PFSK-1 (cell line): ENCODE results near the gene OR2A12.

Experiments used
- FOXP2 ChIP-seq: optimal IDR thresholded peaks from 2 replicates; pipeline ENCODE3; 2011; ENCODE audit warnings: borderline replicate concordance, control low read depth, inconsistent platforms; ENCODE audit not compliant: insufficient read depth; ENCODE audit errors: extremely low read length, extremely low read depth
- POLR2AphosphoS5 ChIP-seq: IDR thresholded peaks from 2 replicates; pipeline ENCODE4 v1.6.1; 2012; ENCODE audit warnings: low read depth, mild to moderate bottlenecking, control low read depth, low read length, moderate library complexity
- SIN3A ChIP-seq: IDR thresholded peaks from 2 replicates; pipeline ENCODE4 v1.6.1; 2012; ENCODE audit warnings: mild to moderate bottlenecking, low read length, moderate library complexity, borderline replicate concordance; ENCODE audit not compliant: insufficient read depth
- TAF1 ChIP-seq: IDR thresholded peaks from 2 replicates; pipeline ENCODE4 v1.6.1; 2012; ENCODE audit warnings: low read length, control low read depth, borderline replicate concordance; ENCODE audit not compliant: insufficient read depth
- TF ChIP-seq, protein P1 (sequence below), 2 experiments: IDR thresholded peaks; 2 replicates each; pipeline versions ENCODE4 v1.6.1 to v1.8.0; 2011 to 2012; ENCODE audit warnings: low read depth in 2 of 2, low read length in 2 of 2, control low read depth in 1 of 2, inconsistent platforms in 1 of 2, mild to moderate bottlenecking in 1 of 2, moderate library complexity in 1 of 2; ENCODE audit not compliant: insufficient read depth in 1 of 2

OR2A12 gene

DNA sequence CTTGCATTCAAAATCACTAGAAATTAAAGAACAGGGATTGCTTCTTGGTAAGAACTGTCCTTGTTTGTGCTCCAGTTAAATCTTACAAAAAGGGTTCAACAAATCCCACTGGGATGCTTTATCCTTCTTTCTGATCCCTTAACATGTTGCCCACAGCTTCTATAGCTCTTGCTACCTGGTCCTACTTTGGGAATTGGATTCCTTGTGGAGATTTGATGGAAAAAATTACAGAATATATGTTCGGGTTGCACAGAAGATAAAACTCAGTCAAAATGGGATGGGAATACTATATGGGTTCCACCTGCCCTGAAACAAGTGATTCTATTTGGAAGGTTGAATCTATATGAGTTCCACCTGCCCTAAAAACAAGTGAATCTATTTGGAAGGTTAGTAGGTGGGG lies 16.6 kb upstream of the OR2A12 start, which contains the start of gene OR2A25:
Gene OR2A25 (plus strand): TSS at position 301 of the 400 bp plus-strand sequence. CDS start 4,409 bp downstream, outside the sequence.
- TF ChIP-seq TAF1 (no peak), POLR2AphosphoS5 (no peak), SIN3A (no peak), FOXP2 (no peak)
- TF ChIP-seq, protein P1, sequence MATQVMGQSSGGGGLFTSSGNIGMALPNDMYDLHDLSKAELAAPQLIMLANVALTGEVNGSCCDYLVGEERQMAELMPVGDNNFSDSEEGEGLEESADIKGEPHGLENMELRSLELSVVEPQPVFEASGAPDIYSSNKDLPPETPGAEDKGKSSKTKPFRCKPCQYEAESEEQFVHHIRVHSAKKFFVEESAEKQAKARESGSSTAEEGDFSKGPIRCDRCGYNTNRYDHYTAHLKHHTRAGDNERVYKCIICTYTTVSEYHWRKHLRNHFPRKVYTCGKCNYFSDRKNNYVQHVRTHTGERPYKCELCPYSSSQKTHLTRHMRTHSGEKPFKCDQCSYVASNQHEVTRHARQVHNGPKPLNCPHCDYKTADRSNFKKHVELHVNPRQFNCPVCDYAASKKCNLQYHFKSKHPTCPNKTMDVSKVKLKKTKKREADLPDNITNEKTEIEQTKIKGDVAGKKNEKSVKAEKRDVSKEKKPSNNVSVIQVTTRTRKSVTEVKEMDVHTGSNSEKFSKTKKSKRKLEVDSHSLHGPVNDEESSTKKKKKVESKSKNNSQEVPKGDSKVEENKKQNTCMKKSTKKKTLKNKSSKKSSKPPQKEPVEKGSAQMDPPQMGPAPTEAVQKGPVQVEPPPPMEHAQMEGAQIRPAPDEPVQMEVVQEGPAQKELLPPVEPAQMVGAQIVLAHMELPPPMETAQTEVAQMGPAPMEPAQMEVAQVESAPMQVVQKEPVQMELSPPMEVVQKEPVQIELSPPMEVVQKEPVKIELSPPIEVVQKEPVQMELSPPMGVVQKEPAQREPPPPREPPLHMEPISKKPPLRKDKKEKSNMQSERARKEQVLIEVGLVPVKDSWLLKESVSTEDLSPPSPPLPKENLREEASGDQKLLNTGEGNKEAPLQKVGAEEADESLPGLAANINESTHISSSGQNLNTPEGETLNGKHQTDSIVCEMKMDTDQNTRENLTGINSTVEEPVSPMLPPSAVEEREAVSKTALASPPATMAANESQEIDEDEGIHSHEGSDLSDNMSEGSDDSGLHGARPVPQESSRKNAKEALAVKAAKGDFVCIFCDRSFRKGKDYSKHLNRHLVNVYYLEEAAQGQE (IDR thresholded peaks at IDR 0.05; ENCODE audit: insufficient read depth in 1 of 2, low read depth in 2 of 2, low read length in 2 of 2), result no peak

DNA sequence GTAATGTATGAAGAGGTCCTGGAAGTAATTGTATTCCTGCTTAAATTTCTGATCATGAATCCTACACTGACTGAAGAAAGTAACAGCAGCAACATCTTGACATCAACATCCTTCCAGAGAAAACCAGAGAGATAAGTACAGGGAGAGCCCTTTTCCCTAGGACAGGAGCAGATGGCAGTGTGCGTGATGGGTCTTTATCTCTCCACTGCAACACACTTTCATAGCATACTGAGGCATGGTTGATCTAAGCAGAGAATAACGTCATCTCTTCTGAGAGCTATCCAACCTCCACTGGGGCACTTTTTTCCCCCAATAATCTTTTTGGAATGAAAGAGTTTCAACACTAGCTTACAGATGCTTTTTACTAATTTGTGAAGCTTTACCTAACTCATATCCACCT lies 16.1 kb upstream of the OR2A12 start:
- TF ChIP-seq TAF1 (no peak), SIN3A (no peak), POLR2AphosphoS5 (no peak), FOXP2 (no peak)

DNA sequence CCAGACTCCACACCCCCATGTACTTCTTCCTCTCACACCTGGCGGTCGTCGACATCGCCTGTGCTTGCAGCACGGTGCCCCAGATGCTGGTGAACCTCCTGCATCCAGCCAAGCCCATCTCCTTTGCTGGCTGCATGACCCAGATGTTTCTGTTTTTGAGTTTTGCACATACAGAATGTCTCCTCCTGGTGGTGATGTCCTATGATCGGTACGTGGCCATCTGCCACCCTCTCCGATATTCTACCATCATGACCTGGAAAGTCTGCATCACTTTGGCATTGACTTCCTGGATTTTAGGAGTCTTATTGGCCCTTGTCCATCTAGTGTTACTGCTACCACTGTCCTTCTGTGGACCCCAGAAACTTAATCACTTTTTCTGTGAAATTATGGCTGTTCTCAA lies 11.7 kb upstream of the OR2A12 start:
- TF ChIP-seq TAF1, result no peak
- no peak for TF ChIP-seq SIN3A
- TF ChIP-seq POLR2AphosphoS5, result no peak
- TF ChIP-seq, protein P1 (IDR thresholded peaks at IDR 0.05; ENCODE audit: insufficient read depth in 1 of 2, low read depth in 2 of 2, low read length in 2 of 2), result no peak
- no peak for TF ChIP-seq FOXP2

DNA sequence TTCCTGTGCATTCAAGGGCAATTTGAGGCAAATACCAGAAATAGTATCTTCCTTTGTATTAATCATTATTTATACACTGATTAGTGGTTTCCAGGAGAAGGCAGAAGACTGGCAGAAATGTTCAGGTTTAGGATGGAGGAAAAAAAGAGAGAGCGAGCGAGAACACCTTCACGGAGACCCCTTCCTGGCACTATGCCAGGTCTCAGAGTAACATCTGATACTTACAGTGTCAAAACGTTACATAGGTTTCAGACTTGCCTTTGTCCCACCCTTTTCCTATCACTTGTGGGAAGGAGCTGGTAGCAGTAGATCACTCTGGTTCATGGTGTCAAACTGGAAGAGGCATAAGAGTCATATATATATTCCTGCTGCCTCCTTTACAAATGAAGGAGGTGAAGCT lies 652 bp downstream of the OR2A12 start:
- TF ChIP-seq TAF1, result no peak
- no peak for TF ChIP-seq SIN3A
- TF ChIP-seq POLR2AphosphoS5, result no peak
- TF ChIP-seq, protein P1 (IDR thresholded peaks at IDR 0.05; ENCODE audit: insufficient read depth in 1 of 2, low read depth in 2 of 2, low read length in 2 of 2), result no peak
- no peak for TF ChIP-seq FOXP2

DNA sequence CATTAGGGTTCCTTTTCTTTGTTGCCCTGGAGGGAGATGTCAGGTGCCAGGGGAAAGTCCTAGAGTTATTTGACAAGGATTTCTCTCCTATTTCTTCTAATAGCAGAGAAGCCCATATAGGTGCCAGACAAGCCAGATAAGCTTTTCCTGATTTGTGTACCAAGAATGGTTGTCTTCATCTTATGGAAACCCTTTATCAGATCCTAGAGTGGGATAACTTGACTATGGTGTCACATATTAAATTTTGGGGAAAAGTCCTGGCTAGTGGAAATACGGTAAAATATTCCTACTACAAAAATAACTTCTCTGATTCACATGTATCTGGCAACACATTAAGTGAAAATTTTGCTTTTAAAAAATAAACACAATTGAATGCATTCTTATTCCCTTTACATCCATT lies 1.2 kb downstream of the OR2A12 start:
- TF ChIP-seq TAF1 (no peak), SIN3A (no peak), POLR2AphosphoS5 (no peak), FOXP2 (no peak)
- TF ChIP-seq, protein P1 (IDR thresholded peaks at IDR 0.05; ENCODE audit: insufficient read depth in 1 of 2, low read depth in 2 of 2, low read length in 2 of 2), result no peak
